T-helper 22 cell (primary cell): Measurements from ENCODE around the gene GNAL.
"Not testable (repeated sequence)": the region's sequence is repeated elsewhere in the genome, so short reads cannot be mapped to it uniquely, and the experiment has no call there.

Source experiments
- DNase-seq: peaks from one replicate; pipeline ENCODE4 v3.0.0-alpha.2; 2020; ENCODE audit warnings: low read depth

Gene GNAL

GRCh38 chr18:11906926-11907874 is 218.1 kb downstream of the GNAL start:
- no peak for DNase-seq

GRCh38 chr18:11908182-11909060 is 219.4 kb downstream of the GNAL start, which contains the start of gene MPPE1:
Gene MPPE1 (minus strand): TSS chr18:11908317. CDS start chr18:11897264, 11,053 bp downstream.
- peak; percentile 74 for DNase-seq

- no peak for DNase-seq
These were observed 220.0 kb downstream of the GNAL start for GRCh38 chr18:11909061-11909455.

- no peak for DNase-seq
These were observed 220.5 kb downstream of the GNAL start for GRCh38 chr18:11909591-11910026.

- DNase-seq = not testable (repeated sequence)
These were observed 227.8 kb downstream of the GNAL start for GRCh38 chr18:11916880-11917279.

GRCh38 chr18:11919522-11919921 is 230.5 kb downstream of the GNAL start:
- DNase-seq = not testable (repeated sequence)

GRCh38 chr18:11923450-11923849 is 234.4 kb downstream of the GNAL start:
- DNase-seq = no peak

GRCh38 chr18:11925800-11926481 is 236.9 kb downstream of the GNAL start:
- no peak for DNase-seq

GRCh38 chr18:11927497-11927896 is 238.4 kb downstream of the GNAL start:
- DNase-seq = no peak

GRCh38 chr18:11932393-11932792 is 243.3 kb downstream of the GNAL start:
- DNase-seq = no peak
